ENCODE measurements around the gene BBS9.
"Not testable (repeated sequence)": the region's sequence is repeated elsewhere in the genome, so short reads cannot be mapped to it uniquely, and the experiment has no call there.

BBS9 gene

GRCh38 chr7:33201821-33202220 lies 72.5 kb downstream of the BBS9 start:
- no peak for DNase-seq

- no peak for DNase-seq
Observed at GRCh38 chr7:33210958-33211357, 81.6 kb downstream of the BBS9 start.

GRCh38 chr7:33212144-33212543 lies 82.8 kb downstream of the BBS9 start:
- DNase-seq = no peak

GRCh38 chr7:33215992-33216391 lies 86.6 kb downstream of the BBS9 start:
- no peak for DNase-seq

- no peak for DNase-seq
Observed at GRCh38 chr7:33217595-33217994, 88.2 kb downstream of the BBS9 start.

- not testable (repeated sequence) for DNase-seq
Observed at GRCh38 chr7:33218841-33219535, 89.6 kb downstream of the BBS9 start.

- DNase-seq = no peak
Observed at GRCh38 chr7:33220231-33220630, 90.9 kb downstream of the BBS9 start.

GRCh38 chr7:33221390-33221789 lies 92.0 kb downstream of the BBS9 start:
- no peak for DNase-seq

GRCh38 chr7:33232632-33233145 lies 103.3 kb downstream of the BBS9 start:
- DNase-seq = no peak

- no peak for DNase-seq
Observed at GRCh38 chr7:33233659-33234058, 104.3 kb downstream of the BBS9 start.

GRCh38 chr7:33237036-33237435 lies 107.7 kb downstream of the BBS9 start:
- DNase-seq = no peak

- no peak for DNase-seq
Observed at GRCh38 chr7:33243319-33243881, 114.0 kb downstream of the BBS9 start.

GRCh38 chr7:33248671-33249070 lies 119.3 kb downstream of the BBS9 start:
- no peak for DNase-seq

- no peak for DNase-seq
Observed at GRCh38 chr7:33250421-33250871, 121.1 kb downstream of the BBS9 start.

- DNase-seq = no peak
Observed at GRCh38 chr7:33251301-33251700, 121.9 kb downstream of the BBS9 start.

- no peak for DNase-seq
Observed at GRCh38 chr7:33258491-33258951, 129.2 kb downstream of the BBS9 start.

- no peak for DNase-seq
Observed at GRCh38 chr7:33261585-33261984, 132.2 kb downstream of the BBS9 start.

GRCh38 chr7:33262476-33262875 lies 133.1 kb downstream of the BBS9 start:
- no peak for DNase-seq

GRCh38 chr7:33271839-33272371 lies 142.5 kb downstream of the BBS9 start:
- DNase-seq = not testable (repeated sequence)

- DNase-seq = no peak
Observed at GRCh38 chr7:33273356-33273755, 144.0 kb downstream of the BBS9 start.

- DNase-seq = no peak
Observed at GRCh38 chr7:33276325-33276724, 147.0 kb downstream of the BBS9 start.

- DNase-seq = no peak
Observed at GRCh38 chr7:33276729-33277128, 147.4 kb downstream of the BBS9 start.

- no peak for DNase-seq
Observed at GRCh38 chr7:33278095-33278494, 148.7 kb downstream of the BBS9 start.

- no peak for DNase-seq
Observed at GRCh38 chr7:33286501-33286900, 157.1 kb downstream of the BBS9 start.

Measured in stimulated activated CD4-positive, alpha-beta T cell treated with anti-CD3 and anti-CD28 coated beads, Interleukin-12 subunit alpha, Interleukin-12 subunit beta, amount 100 ng/mL, for 4 hours (primary cell).